GM13976 (cell line): ENCODE measurements around the gene RWDD1.

Source experiments
- DNase-seq: peaks from one replicate; pipeline ENCODE4 v3.0.0; 2012; ENCODE audit warnings: low spot score
- in situ Hi-C: fragments of 300-500 bp; cut with MboI; formaldehyde crosslinking; loops from one replicate; pipeline ENCODE4 v1.12.0; 2022; ENCODE audit warnings: low sequenced_read_pairs, mixed read lengths, inconsistent platforms; ENCODE audit not compliant: unreplicated experiment
- TF ChIP-seq, protein P1 (sequence below): IDR thresholded peaks from 2 replicates; pipeline ENCODE4 v1.5.1; 2012; ENCODE audit warnings: borderline replicate concordance, mild to moderate bottlenecking; ENCODE audit not compliant: insufficient read depth; ENCODE audit errors: extremely low read depth, missing control alignments, control extremely low read depth

The RWDD1 gene

DNA sequence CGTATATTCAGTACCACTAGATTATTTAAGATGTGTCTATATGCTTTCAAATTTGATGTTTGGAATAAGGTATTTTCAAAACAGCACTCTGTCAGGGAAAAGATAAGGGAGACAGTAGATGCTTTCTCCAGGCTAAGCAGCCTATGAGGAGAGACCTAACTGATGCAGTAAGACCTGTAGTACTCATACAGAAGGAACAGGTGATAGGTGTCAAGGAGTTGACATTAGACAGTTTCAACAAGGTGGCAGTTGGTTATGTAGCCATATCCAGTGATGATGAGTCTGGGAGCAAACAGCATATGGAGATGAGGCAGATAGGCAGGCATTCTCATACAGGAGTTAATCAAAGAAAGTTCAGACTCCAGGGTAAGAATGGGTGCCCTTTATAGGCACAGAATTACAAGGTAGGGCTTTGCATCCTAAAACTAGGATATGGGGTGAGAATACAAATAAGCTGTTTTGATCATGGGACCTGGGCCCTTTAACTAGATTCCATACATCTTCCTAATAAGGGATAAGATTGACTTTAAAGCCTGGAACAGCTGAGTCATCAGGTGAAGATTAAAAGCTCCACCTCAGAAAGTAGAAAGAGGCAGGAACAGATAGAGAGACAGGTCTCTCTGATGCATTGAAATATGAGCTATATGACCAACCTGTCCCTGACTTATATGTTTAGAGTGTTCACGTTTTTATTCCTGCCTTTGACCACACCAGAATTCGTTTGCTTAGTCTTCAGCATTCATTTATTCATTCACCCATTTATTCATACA, 52.9 kb downstream of the RWDD1 start:
- TF ChIP-seq, protein P1, sequence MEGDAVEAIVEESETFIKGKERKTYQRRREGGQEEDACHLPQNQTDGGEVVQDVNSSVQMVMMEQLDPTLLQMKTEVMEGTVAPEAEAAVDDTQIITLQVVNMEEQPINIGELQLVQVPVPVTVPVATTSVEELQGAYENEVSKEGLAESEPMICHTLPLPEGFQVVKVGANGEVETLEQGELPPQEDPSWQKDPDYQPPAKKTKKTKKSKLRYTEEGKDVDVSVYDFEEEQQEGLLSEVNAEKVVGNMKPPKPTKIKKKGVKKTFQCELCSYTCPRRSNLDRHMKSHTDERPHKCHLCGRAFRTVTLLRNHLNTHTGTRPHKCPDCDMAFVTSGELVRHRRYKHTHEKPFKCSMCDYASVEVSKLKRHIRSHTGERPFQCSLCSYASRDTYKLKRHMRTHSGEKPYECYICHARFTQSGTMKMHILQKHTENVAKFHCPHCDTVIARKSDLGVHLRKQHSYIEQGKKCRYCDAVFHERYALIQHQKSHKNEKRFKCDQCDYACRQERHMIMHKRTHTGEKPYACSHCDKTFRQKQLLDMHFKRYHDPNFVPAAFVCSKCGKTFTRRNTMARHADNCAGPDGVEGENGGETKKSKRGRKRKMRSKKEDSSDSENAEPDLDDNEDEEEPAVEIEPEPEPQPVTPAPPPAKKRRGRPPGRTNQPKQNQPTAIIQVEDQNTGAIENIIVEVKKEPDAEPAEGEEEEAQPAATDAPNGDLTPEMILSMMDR: no peak
- no peak for DNase-seq
- in situ Hi-C loops: no loop called here

DNA sequence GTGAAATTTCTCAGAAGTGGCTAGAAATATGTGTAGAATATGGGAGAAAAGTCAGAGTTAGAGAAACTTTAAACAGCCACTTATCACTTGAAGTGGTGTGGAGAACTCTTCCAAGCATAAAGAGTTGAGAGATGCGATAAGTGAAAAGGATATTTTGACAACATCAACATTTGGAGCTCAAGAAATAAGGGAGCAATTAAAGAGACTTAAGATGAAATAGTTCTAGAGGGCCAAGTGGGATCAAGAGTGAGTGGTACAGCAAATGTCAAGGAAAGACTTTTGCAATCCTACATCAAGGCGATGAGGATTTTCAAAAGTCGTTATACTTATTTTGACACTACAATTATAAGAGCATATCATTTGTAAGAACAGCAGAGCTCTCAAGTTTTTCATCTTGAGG, 54.6 kb downstream of the RWDD1 start:
- TF ChIP-seq, protein P1: no peak
- no peak for DNase-seq
- in situ Hi-C loops: no loop called here

DNA sequence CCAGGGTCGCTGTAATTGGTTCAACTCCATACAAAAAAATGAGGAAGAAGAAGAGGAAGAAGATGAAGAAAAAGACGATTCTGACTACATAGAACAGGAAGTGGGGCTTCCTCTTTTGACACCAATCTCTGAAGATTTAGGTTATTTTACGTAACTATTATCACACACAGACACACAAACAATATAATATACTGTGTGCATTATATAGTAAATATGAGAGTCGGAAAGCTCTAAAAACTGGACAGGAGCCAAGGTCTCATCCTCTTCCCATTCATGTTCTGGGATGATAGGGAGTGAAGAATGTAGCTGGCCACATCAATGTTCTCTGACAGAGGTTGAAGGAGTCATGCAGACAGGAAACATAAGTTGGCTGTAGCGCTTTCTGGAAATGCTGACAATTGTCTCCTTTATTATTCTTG, 58.3 kb downstream of the RWDD1 start:
- TF ChIP-seq, protein P1: no peak
- no peak for DNase-seq
- in situ Hi-C loops: no loop called here

GRCh38 chr6:116631379-116631990, 60.2 kb downstream of the RWDD1 start:
- DNase-seq: no peak
- in situ Hi-C loops: no loop called here
- TF ChIP-seq, protein P1: no peak

DNA sequence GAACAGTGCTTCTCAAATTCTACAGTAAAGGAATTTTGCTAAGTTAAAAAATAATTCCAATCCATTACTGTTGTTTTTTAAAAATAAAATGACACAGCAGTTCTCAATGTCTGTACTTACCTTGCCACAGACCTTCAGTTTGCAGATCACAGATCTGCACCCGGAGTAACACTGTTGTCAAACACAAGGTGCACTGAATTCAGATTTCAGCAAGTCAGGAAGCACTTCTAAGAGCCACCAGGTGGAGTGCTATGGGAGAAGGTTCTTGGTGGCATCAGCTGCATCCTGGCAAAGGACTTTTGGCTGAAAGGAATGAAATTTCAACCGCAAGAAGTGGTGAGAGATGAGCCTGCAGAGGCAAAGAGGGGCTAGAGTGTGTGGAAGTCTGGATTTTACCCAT, 62.4 kb downstream of the RWDD1 start:
- no peak for DNase-seq
- in situ Hi-C loops: no loop called here

More for the DNA sequence above, 62.4 kb downstream of the RWDD1 start:
- TF ChIP-seq, protein P1: peak; percentile 14
